Activated CD4-positive, alpha-beta memory T cell treated with anti-CD3 and anti-CD28 coated beads for 36 hours (primary cell): ENCODE results near the gene GGT7. TPM values are rescaled to one million over a fixed set of nuclear protein-coding genes. Genes with fewer than 3 reads are reported as not detected.
A peak's percentile ranks its signal among the peaks of the same experiment; 100 is the strongest.
"Not testable (repeated sequence)": the region's sequence is repeated elsewhere in the genome, so short reads cannot be mapped to it uniquely, and the experiment has no call there.

ENCODE experiments used
- CTCF ChIA-PET: fragments of 350-600 bp; sonication (Branson Sonifier 250); formaldehyde crosslinking; loops from one replicate; lab custom pipeline; 2021; ENCODE audit warnings: antibody characterized with exemption, inconsistent platforms; lab: Charles Lee
- POLR2A ChIA-PET: fragments of 350-600 bp; sonication (Branson Sonifier 250); formaldehyde crosslinking; loops from one replicate; lab custom pipeline; 2021; ENCODE audit warnings: antibody characterized with exemption; lab: Charles Lee
- DNase-seq: peaks from one replicate; pipeline ENCODE4 v3.0.0-alpha.2; 2020
- H3K27ac Mint-ChIP-seq: one replicate; pipeline ENCODE4 v1.8.0; 2021; ENCODE audit warnings: mixed read lengths
- H3K27me3 Mint-ChIP-seq: one replicate; pipeline ENCODE4 v1.8.0; 2021; ENCODE audit warnings: mixed read lengths
- H3K36me3 Mint-ChIP-seq: one replicate; pipeline ENCODE4 v1.8.0; 2021; ENCODE audit warnings: mixed read lengths
- H3K4me1 Mint-ChIP-seq: one replicate; pipeline ENCODE4 v1.8.0; 2021; ENCODE audit warnings: low read depth, mixed read lengths
- H3K4me3 Mint-ChIP-seq: one replicate; pipeline ENCODE4 v1.8.0; 2021; ENCODE audit warnings: mild to moderate bottlenecking, mixed read lengths
- H3K9me3 Mint-ChIP-seq: one replicate; pipeline ENCODE4 v1.8.0; 2021; ENCODE audit warnings: mixed read lengths
- intact Hi-C: fragments of 100-400 bp; cut with micrococcal nuclease; formaldehyde crosslinking; loops from one replicate; pipeline ENCODE4 v1.15.1; 2023
- total RNA-seq, 2 experiments: library from RNA; stranded (reverse); gene quantifications; one replicate each; pipeline ENCODE4 v1.2.3, GENCODE V29; 2021

GGT7 gene
- total RNA-seq, 2 experiments from 2014 or later: 12.3 to 14.2 TPM

DNA sequence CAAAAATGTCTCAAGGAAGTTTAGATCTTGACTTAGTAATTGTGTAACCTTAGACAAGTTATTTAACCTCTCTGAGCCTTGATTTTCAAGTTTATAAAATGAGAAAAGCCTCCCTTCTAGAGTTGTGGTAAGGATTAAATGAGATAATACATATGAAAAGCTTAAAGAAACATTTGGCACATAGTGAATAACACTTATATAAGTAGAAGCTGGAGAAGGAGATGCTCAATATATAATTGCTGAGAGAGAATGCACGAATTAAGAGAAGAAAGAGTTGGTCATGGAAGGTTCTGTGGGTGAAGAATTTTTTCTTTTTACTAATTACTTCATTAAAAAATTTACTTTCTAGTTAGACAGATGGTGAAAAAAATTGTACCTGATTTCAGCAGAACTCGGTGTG is 9.0 kb upstream of the GGT7 start:
- peaks cover 27% of the 10 kb centered on the region for H3K4me1 Mint-ChIP-seq
- no peak overlapping the region for H3K4me3 Mint-ChIP-seq
- H3K27me3 Mint-ChIP-seq: no peaks in the 10 kb centered on the region
- CTCF ChIA-PET: no interaction called here
- intact Hi-C loops: no loop called here
- H3K36me3 Mint-ChIP-seq: peaks cover 16% of the 10 kb centered on the region
- DNase-seq: no peak
- H3K27ac Mint-ChIP-seq: no peak overlapping the region
- no peaks in the 10 kb centered on the region for H3K9me3 Mint-ChIP-seq
- POLR2A ChIA-PET: no interaction called here

DNA sequence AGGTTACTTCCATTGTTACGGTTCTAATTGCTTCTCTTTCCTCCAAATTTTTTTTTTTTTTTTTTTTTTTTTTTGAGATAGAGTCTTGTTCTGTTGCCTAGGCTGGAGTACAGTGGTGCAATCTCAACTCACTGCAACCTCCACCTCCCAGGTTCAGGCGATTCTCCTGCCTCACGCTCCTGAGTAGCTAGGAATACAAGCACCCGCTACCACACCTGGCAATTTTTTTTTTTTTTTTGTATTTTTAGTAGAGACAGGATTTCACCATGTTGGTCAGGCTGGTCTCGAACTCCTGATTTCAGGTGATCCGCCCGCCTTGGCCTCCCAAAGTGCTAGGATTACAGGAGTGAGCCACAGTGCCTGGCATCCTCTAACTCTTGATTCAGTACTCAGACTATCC is 8.3 kb upstream of the GGT7 start:
- intact Hi-C loops, H3K4me3 Mint-ChIP-seq, DNase-seq, H3K27ac Mint-ChIP-seq, H3K27me3 Mint-ChIP-seq, POLR2A ChIA-PET, H3K9me3 Mint-ChIP-seq: not testable (repeated sequence)
- H3K36me3 Mint-ChIP-seq: peaks cover 15% of the 10 kb centered on the region
- CTCF ChIA-PET: interaction anchor here (2.1 kb wide), 1 partner anchor 76 kb away, joined by 10 read pairs; the partner anchor contains the start of gene MYH7B
- peaks cover 28% of the 10 kb centered on the region for H3K4me1 Mint-ChIP-seq

DNA sequence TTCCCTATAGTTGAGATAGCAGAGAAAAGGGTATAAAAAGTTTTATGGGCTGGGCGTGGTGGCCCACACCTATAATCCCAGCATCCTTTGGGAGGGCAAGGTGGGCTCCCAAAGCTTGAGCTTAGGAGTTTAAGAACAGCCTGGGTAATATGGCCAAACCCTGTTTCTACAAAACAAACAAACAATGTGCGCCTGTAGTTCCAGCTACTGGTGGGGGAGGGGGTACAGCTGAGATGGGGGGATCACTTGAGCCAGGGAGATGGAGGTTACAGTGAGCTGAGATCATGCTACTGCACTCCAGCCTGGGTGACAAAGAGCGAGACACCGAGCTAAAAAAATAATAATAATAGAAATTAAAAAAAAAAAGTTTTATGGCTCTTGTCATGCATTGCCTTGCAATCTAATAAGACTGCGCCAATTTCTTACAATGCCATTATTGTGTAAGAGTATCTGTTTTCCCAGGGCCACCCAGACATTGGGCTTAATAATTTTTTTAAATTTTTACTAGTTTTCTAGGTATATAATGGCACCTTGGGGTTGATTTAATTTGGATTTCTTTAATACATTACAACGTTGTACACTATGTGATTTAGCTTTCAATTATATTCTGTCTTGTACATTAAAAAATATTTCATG is 7.7 kb upstream of the GGT7 start:
- POLR2A ChIA-PET: no interaction called here
- H3K4me3 Mint-ChIP-seq: no peak overlapping the region
- no peak overlapping the region for H3K27ac Mint-ChIP-seq
- intact Hi-C loops: no loop called here
- H3K27me3 Mint-ChIP-seq: no peaks in the 10 kb centered on the region
- no peak for DNase-seq
- H3K9me3 Mint-ChIP-seq: no peaks in the 10 kb centered on the region
- H3K4me1 Mint-ChIP-seq: peaks cover 34% of the 10 kb centered on the region
- peaks cover 15% of the 10 kb centered on the region for H3K36me3 Mint-ChIP-seq
- CTCF ChIA-PET: interaction anchor here (2.1 kb wide), 1 partner anchor 76 kb away, joined by 10 read pairs; the partner anchor contains the start of gene MYH7B

DNA sequence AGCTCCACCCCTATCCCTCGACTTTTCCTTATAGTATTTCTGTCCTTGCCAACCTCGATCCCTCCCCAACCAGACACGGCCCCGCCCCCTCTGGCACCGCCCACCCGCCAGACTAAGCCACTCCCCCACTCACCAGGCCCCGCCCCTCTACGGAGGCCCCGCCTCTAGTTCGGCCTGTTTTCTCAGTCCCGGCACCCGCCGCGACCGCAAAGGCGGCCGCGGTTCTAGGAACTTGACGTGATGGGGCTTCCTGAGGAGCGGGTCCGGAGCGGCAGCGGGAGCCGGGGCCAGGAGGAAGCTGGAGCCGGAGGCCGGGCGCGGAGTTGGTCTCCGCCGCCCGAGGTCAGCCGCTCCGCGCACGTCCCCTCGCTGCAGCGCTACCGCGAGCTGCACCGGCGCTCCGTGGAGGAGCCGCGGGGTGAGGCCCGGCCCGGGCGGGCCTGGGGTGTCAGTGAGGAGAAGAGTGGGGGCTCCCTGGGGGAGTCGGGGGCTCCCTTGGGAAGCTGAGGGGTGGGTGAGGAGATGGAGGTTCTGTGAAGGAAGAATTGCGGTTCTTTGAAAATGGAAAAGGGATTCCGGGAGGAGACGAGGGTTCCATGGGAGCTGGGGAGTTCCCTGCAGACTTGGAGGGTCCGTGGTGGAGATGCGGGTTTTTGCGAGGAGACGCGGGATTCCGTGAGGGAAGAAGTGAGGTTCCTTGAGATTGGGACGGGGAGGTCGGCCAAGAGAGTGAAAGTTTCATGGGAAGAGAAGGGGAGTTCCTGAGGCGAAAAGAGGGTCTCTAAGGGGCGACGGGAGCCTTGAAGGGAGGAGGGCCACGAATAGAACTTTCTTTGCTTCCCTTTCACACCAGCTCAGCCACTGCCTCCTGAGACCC is 4.0 kb upstream of the GGT7 start, which contains the start of gene ACSS2:
ACSS2 (plus strand) TSS at position 207 of the 877 bp plus-strand sequence; CDS start at position 241, 34 bp downstream.
- POLR2A ChIA-PET: interaction anchor here (0.9 to 2.5 kb wide), 3 partner anchors 11 to 79 kb away, joined by 3 to 13 read pairs (median 3); partner anchors contain the start of genes GSS and MYH7B
- H3K36me3 Mint-ChIP-seq: no peaks in the 10 kb centered on the region
- H3K27ac Mint-ChIP-seq: peak within 1 kb of the TSS; percentile 80
- H3K9me3 Mint-ChIP-seq: no peaks in the 10 kb centered on the region
- peak; percentile 99 for DNase-seq
- intact Hi-C loops: loop anchor here (1.0 to 10.0 kb wide), 5 partner anchors 15 to 738 kb away; partner anchors contain the start of genes NCOA6, SPAG4 and TRPC4AP
- no peaks in the 10 kb centered on the region for H3K27me3 Mint-ChIP-seq
- H3K4me3 Mint-ChIP-seq: peak within 1 kb of the TSS; percentile 84
- H3K4me1 Mint-ChIP-seq: peaks cover 48% of the 10 kb centered on the region
- CTCF ChIA-PET: interaction anchor here (0.7 to 5.7 kb wide), 13 partner anchors 8 to 271 kb away, joined by 3 to 139 read pairs (median 4); partner anchors contain the start of genes EDEM2, GSS and MYH7B

DNA sequence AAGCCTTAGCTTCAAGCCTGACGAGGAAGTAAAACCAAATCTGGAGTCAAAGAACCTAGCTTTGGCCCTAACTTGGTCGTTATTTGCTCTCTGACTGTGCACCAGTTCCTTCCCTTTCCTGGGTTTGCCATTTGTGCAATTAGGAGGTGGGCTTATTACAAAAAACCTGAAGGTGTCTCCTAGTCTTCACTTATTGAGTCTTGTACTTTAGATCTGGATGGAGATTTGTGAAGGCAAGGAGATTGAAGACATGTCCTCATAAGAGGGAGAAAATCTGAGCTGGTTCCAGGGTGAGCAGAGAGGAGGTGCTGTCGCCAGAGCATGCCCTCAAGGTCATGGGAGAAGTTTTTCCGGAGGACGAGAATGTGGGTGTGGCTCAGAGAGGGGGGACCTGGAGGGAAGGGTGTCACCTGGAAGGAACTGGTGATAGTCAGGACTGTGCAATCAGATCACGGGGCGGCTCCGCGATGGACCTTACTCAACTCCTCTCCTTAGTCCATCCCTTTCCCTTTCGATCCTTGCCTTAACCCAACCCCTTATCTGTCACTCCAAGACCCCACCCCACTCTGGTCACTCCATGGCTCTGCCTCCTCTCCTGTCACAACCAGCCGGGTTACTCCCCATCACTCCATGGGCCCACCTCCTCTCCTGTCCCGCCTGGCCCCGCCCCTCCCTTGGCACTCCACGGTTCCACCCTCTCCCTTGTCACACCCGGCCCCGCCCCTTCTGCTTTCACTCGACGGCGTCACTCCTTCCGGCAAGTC is 3.2 kb upstream of the GGT7 start:
- DNase-seq: no peak
- no peaks in the 10 kb centered on the region for H3K27me3 Mint-ChIP-seq
- peak overlapping the region; percentile 84 for H3K4me3 Mint-ChIP-seq
- intact Hi-C loops: loop anchor here (1.0 to 10.0 kb wide), 6 partner anchors 15 to 739 kb away; partner anchors contain the start of genes NCOA6, SPAG4 and TRPC4AP
- CTCF ChIA-PET: interaction anchor here (0.6 to 5.7 kb wide), 16 partner anchors 9 to 556 kb away, joined by 3 to 139 read pairs (median 4); partner anchors contain the start of genes EDEM2, GSS and MYH7B
- no peaks in the 10 kb centered on the region for H3K9me3 Mint-ChIP-seq
- no peaks in the 10 kb centered on the region for H3K36me3 Mint-ChIP-seq
- peaks cover 54% of the 10 kb centered on the region for H3K4me1 Mint-ChIP-seq
- H3K27ac Mint-ChIP-seq: peak overlapping the region; percentile 80
- POLR2A ChIA-PET: interaction anchor here (0.9 to 2.5 kb wide), 3 partner anchors 12 to 80 kb away, joined by 3 to 13 read pairs (median 3); partner anchors contain the start of genes GSS and MYH7B

DNA sequence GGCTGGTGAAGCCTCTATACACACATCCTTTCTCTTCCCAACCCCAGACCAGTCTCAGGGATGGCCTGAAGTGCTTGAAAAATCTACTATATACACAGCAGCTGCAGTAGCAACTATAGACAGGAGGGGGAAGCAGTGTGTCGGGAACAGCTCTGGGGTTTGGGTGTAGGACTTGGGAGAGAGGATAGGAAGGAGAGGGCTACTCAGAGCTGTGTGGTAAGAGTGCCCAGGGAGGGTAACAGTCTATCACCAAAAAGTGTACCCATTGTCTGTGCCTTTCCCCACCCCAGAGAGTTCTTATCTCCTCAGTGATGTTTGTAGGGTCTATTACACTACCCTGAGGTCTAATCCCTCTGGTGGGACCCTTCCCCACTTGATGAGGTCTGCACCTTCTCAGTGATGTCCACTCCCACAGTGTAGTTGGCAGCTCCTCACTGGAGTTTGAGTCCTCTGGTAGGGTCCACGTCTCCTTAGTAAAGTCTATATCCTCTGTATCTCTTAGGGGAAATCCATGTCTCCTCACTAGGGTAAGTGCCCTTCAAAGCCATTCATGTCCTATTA is 1.5 kb upstream of the GGT7 start:
- H3K4me1 Mint-ChIP-seq: peaks cover 57% of the 10 kb centered on the region
- intact Hi-C loops: loop anchor here (1.0 to 10.0 kb wide), 4 partner anchors 39 to 741 kb away; partner anchors contain the start of gene SPAG4
- ChIA-PET CTCF (interaction anchor here (0.8 to 5.7 kb wide), 29 partner anchors 8 to 273 kb away, joined by 3 to 139 read pairs (median 5); partner anchors contain the start of genes EDEM2, GSS, MYH7B and TRPC4AP), POLR2A (interaction anchor here (0.8 to 2.6 kb wide), 3 partner anchors 49 to 288 kb away, joined by 3 to 16 read pairs (median 3); partner anchors contain the start of genes GSS, MYH7B and NCOA6)
- no peaks in the 10 kb centered on the region for H3K27me3 Mint-ChIP-seq
- H3K36me3 Mint-ChIP-seq: no peaks in the 10 kb centered on the region
- no peak overlapping the region for H3K27ac Mint-ChIP-seq
- peak overlapping the region; percentile 50 for H3K4me3 Mint-ChIP-seq
- no peaks in the 10 kb centered on the region for H3K9me3 Mint-ChIP-seq
- peak; percentile 84 for DNase-seq

DNA sequence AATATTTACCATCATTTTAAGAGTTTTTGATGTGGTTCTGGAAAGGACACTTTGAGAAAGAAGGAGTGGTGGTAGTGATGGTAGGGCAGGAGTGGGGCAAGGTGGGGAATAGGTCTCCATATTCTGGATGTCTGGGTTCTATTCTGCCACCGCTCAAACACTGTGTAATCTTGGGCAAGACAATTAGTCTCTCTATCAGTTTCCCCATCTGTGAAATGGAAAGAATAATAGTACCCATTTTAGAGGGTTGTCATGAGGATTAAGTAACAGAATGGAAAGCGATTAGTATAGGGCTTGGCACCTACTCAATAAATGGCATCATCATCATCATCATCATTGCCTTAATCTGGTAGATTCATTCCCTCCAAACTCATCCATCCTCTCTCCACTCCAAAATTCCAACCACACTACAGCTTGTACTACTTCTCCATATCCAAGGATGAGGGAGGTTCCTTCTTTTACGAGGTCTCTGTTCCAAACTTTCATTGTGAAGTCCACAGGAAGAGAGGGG is 982 bp upstream of the GGT7 start:
- peak overlapping the region; percentile 6 for H3K27ac Mint-ChIP-seq
- intact Hi-C loops: loop anchor here (1.0 to 10.0 kb wide), 4 partner anchors 39 to 741 kb away; partner anchors contain the start of gene SPAG4
- H3K9me3 Mint-ChIP-seq: no peaks in the 10 kb centered on the region
- H3K4me1 Mint-ChIP-seq: peaks cover 56% of the 10 kb centered on the region
- H3K4me3 Mint-ChIP-seq: peak overlapping the region; percentile 64
- no peaks in the 10 kb centered on the region for H3K27me3 Mint-ChIP-seq
- CTCF ChIA-PET: interaction anchor here (0.6 to 5.7 kb wide), 33 partner anchors 8 to 273 kb away, joined by 3 to 139 read pairs (median 5); partner anchors contain the start of genes EDEM2, GSS, MYH7B and TRPC4AP
- POLR2A ChIA-PET: interaction anchor here (0.8 to 2.6 kb wide), 3 partner anchors 48 to 289 kb away, joined by 3 to 16 read pairs (median 3); partner anchors contain the start of genes GSS, MYH7B and NCOA6
- DNase-seq: no peak
- no peaks in the 10 kb centered on the region for H3K36me3 Mint-ChIP-seq

DNA sequence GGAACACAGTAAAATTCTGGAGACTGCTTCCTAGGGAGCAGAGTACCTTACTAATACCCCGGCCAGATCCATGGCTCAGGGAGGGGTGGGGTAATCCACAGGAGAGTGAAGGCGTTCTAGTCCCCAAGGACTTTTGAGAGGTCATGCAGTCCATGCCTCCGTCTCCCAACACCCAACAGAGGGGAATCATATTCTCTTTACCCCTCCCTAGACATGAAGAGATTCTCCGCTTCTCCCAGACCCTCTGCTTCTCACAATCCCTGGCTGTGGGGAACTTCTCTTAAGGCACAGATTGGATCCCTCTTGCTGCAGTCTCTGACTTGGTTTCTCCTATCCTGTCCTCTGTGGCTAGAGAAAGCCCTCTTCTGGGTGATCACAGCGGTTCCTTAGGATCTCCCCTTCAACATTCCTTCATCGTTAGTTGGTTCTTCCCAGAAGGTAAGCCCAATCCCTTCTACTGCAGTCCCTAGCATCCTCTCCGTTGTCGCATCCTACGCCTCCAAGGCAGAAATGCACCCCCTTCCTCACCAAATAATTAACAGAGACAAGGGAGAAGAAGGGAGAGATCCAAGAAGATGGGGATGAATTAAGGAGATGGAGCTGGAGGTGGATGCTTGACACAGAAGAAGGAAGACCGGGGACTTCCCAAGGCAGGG is 562 bp downstream of the GGT7 start:
- Mint-ChIP-seq H3K9me3 (no peaks in the 10 kb centered on the region), H3K4me1 (peaks cover 53% of the 10 kb centered on the region), H3K27me3 (no peaks in the 10 kb centered on the region), H3K36me3 (no peaks in the 10 kb centered on the region), H3K4me3 (peak overlapping the region; percentile 64), H3K27ac (no peak overlapping the region)
- ChIA-PET POLR2A (interaction anchor here (1.0 to 2.6 kb wide), 3 partner anchors 14 to 99 kb away, joined by 3 to 16 read pairs (median 3); partner anchors contain the start of genes GSS and MYH7B), CTCF (interaction anchor here (0.8 to 5.7 kb wide), 8 partner anchors 11 to 397 kb away, joined by 3 to 139 read pairs (median 5); partner anchors contain the start of genes GSS and MYH7B)
- DNase-seq: no peak
- intact Hi-C loops: loop anchor here (10.0 kb wide), 1 partner anchor 743 kb away; the partner anchor contains the start of gene SPAG4

DNA sequence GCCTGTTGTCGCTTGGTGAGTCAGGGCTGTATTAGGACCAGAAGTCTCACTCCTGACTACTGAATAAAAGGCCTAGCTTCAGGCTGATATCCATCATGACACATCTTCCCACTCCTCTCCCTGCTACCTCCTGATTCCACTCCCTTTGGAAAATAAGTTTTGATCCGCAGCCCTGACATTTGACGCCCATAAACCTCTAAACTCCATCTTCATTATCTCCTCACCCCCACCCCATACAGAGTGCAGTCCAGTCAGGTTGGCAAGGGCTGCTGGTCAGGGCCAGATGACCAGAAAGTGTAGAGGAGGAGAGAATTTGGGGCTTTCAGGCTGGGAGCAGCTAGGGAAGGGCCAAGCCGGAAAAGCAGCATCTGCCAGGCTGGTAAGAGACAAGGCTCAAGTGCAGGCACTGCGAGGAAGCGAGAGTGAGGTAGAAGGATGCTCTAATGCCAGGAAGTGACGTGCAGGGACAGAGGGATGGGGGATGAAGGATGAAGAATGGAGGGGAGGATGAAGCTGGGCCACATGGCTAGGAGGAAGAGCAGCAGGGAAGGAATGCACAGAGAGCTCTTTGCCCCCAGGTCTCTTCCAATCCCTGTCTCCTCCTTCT is 1.2 kb downstream of the GGT7 start:
- CTCF ChIA-PET: interaction anchor here (1.1 to 2.2 kb wide), 2 partner anchors 15 to 85 kb away, joined by 3 to 7 read pairs; no protein-coding TSS in a partner anchor
- peak overlapping the region; percentile 64 for H3K4me3 Mint-ChIP-seq
- DNase-seq: no peak
- no peak overlapping the region for H3K27ac Mint-ChIP-seq
- no peaks in the 10 kb centered on the region for H3K36me3 Mint-ChIP-seq
- POLR2A ChIA-PET: no interaction called here
- H3K9me3 Mint-ChIP-seq: no peaks in the 10 kb centered on the region
- intact Hi-C loops: loop anchor here (10.0 kb wide), 1 partner anchor 743 kb away; the partner anchor contains the start of gene SPAG4
- peaks cover 52% of the 10 kb centered on the region for H3K4me1 Mint-ChIP-seq
- H3K27me3 Mint-ChIP-seq: no peaks in the 10 kb centered on the region
